ENCODE results near the gene ANKUB1. TPM values are rescaled to one million over a fixed set of nuclear protein-coding genes. Genes with fewer than 3 reads are reported as not detected.

ANKUB1 gene
- total RNA-seq, 3 donors from 2014 or later: not detected

- intact Hi-C loops (cut with DNase I; ENCODE audit: low total_unique reads): no loop called here
- H3K27ac ChIP-seq: no peak overlapping the region
- no peaks in the 10 kb centered on the region for H3K27me3 ChIP-seq
- TF ChIP-seq POLR2A (IDR thresholded peaks at IDR 0.05) (no peak), CTCF (IDR thresholded peaks at IDR 0.05) (no peak)
- H3K4me1 ChIP-seq: no peaks in the 10 kb centered on the region
- no peak overlapping the region for H3K4me3 ChIP-seq
- no peak for DNase-seq (ENCODE audit: low spot score in 2 of 2)
- no peaks in the 10 kb centered on the region for H3K36me3 ChIP-seq
- H3K9me3 ChIP-seq: no peaks in the 10 kb centered on the region
Observed at GRCh38 chr3:149781211-149781610, 11.1 kb downstream of the ANKUB1 start.

GRCh38 chr3:149777414-149778214, 14.7 kb downstream of the ANKUB1 start:
- H3K4me1 ChIP-seq: no peaks in the 10 kb centered on the region
- no peaks in the 10 kb centered on the region for H3K27me3 ChIP-seq
- H3K36me3 ChIP-seq: no peaks in the 10 kb centered on the region
- H3K4me3 ChIP-seq: no peak overlapping the region
- TF ChIP-seq POLR2AphosphoS5 (IDR thresholded peaks at IDR 0.05): no peak
- TF ChIP-seq CTCF (IDR thresholded peaks at IDR 0.05): no peak
- no peak for TF ChIP-seq POLR2A (IDR thresholded peaks at IDR 0.05)
- H3K9me3 ChIP-seq: no peaks in the 10 kb centered on the region
- intact Hi-C loops (cut with DNase I; ENCODE audit: low total_unique reads): no loop called here
- no peak overlapping the region for H3K27ac ChIP-seq
- DNase-seq (ENCODE audit: low spot score in 2 of 2): no peak

- Histone ChIP-seq H3K4me3 (no peak overlapping the region), H3K4me1 (no peaks in the 10 kb centered on the region), H3K36me3 (no peaks in the 10 kb centered on the region), H3K27me3 (no peaks in the 10 kb centered on the region), H3K27ac (no peak overlapping the region), H3K9me3 (no peaks in the 10 kb centered on the region)
- intact Hi-C loops (cut with DNase I; ENCODE audit: low total_unique reads): no loop called here
- TF ChIP-seq CTCF (IDR thresholded peaks at IDR 0.05) (no peak), POLR2A (IDR thresholded peaks at IDR 0.05) (no peak), POLR2AphosphoS5 (IDR thresholded peaks at IDR 0.05) (no peak)
- no peak for DNase-seq (ENCODE audit: low spot score in 2 of 2)
Observed at GRCh38 chr3:149776170-149776569, 16.2 kb downstream of the ANKUB1 start.

- Histone ChIP-seq H3K4me1 (no peaks in the 10 kb centered on the region), H3K27me3 (no peaks in the 10 kb centered on the region), H3K9me3 (no peaks in the 10 kb centered on the region), H3K27ac (no peak overlapping the region), H3K4me3 (no peak overlapping the region), H3K36me3 (no peaks in the 10 kb centered on the region)
- TF ChIP-seq POLR2A (IDR thresholded peaks at IDR 0.05) (no peak), POLR2AphosphoS5 (IDR thresholded peaks at IDR 0.05) (no peak), CTCF (IDR thresholded peaks at IDR 0.05) (no peak)
- DNase-seq (ENCODE audit: low spot score in 2 of 2): no peak
- intact Hi-C loops (cut with DNase I; ENCODE audit: low total_unique reads): no loop called here
Observed at GRCh38 chr3:149772861-149773260, 19.5 kb downstream of the ANKUB1 start.

GRCh38 chr3:149771652-149772271, 20.6 kb downstream of the ANKUB1 start:
- Histone ChIP-seq H3K36me3 (no peaks in the 10 kb centered on the region), H3K4me3 (no peak overlapping the region), H3K27ac (no peak overlapping the region), H3K9me3 (no peaks in the 10 kb centered on the region), H3K4me1 (no peaks in the 10 kb centered on the region), H3K27me3 (no peaks in the 10 kb centered on the region)
- TF ChIP-seq CTCF (IDR thresholded peaks at IDR 0.05): peak; percentile 47 to 78 (median 64)
- no peak for TF ChIP-seq POLR2AphosphoS5 (IDR thresholded peaks at IDR 0.05)
- no peak for TF ChIP-seq POLR2A (IDR thresholded peaks at IDR 0.05)
- peak in 1 of 2 donors; percentile 29 for DNase-seq (ENCODE audit: low spot score in 2 of 2)
- intact Hi-C loops (cut with DNase I; ENCODE audit: low total_unique reads): no loop called here

Data from breast epithelium (tissue), 4 donors.